ENCODE measurements around the gene FITM2.
"Not testable (repeated sequence)": the region's sequence is repeated elsewhere in the genome, so short reads cannot be mapped to it uniquely, and the experiment has no call there.

Gene FITM2

GRCh38 chr20:44314870-44315269 lies 3.9 kb upstream of the FITM2 start:
- Mint-ChIP-seq H3K27me3 (no peaks in the 10 kb centered on the region), H3K4me3 (no peak overlapping the region), H3K4me1 (peaks cover 12% of the 10 kb centered on the region), H3K27ac (no peak overlapping the region), H3K9me3 (no peaks in the 10 kb centered on the region), H3K36me3 (no peaks in the 10 kb centered on the region)
- DNase-seq (ENCODE audit: low spot score in 2 of 2) (no peak), ATAC-seq (ENCODE audit: low read depth) (no peak)

GRCh38 chr20:44309763-44310663 lies 989 bp downstream of the FITM2 start:
- H3K4me3 Mint-ChIP-seq, result peak overlapping the region; percentile 94
- ATAC-seq (ENCODE audit: low read depth) (no peak), DNase-seq (ENCODE audit: low spot score in 2 of 2) (no peak)
- H3K36me3 Mint-ChIP-seq, result peaks cover 6% of the 10 kb centered on the region
- no peaks in the 10 kb centered on the region for H3K9me3 Mint-ChIP-seq
- no peaks in the 10 kb centered on the region for H3K27me3 Mint-ChIP-seq
- peak overlapping the region; percentile 60 for H3K27ac Mint-ChIP-seq
- peaks cover 20% of the 10 kb centered on the region for H3K4me1 Mint-ChIP-seq

GRCh38 chr20:44306927-44307326 lies 4.1 kb downstream of the FITM2 start:
- Mint-ChIP-seq H3K9me3 (no peaks in the 10 kb centered on the region), H3K27me3 (no peaks in the 10 kb centered on the region), H3K4me3 (no peak overlapping the region)

GRCh38 chr20:44304383-44304782 lies 6.6 kb downstream of the FITM2 start:
- Mint-ChIP-seq H3K27ac (no peak overlapping the region), H3K36me3 (peaks cover 20% of the 10 kb centered on the region), H3K4me1 (peaks cover 3% of the 10 kb centered on the region), H3K27me3 (no peaks in the 10 kb centered on the region), H3K4me3 (no peak overlapping the region), H3K9me3 (no peaks in the 10 kb centered on the region)
- no peak for ATAC-seq (ENCODE audit: low read depth)
- no peak for DNase-seq (ENCODE audit: low spot score in 2 of 2)

More at GRCh38 chr20:44306927-44307326, 4.1 kb downstream of the FITM2 start:
- DNase-seq (ENCODE audit: low spot score in 2 of 2), result no peak
- ATAC-seq (ENCODE audit: low read depth), result no peak
- Mint-ChIP-seq H3K36me3 (peaks cover 9% of the 10 kb centered on the region), H3K27ac (no peak overlapping the region), H3K4me1 (peaks cover 20% of the 10 kb centered on the region)

GRCh38 chr20:44302736-44303135 lies 8.3 kb downstream of the FITM2 start:
- ATAC-seq (ENCODE audit: low read depth) (no peak), DNase-seq (ENCODE audit: low spot score in 2 of 2) (no peak)
- Mint-ChIP-seq H3K4me1 (peaks cover 2% of the 10 kb centered on the region), H3K27ac (no peak overlapping the region), H3K9me3 (no peaks in the 10 kb centered on the region), H3K36me3 (peaks cover 20% of the 10 kb centered on the region), H3K4me3 (no peak overlapping the region), H3K27me3 (no peaks in the 10 kb centered on the region)

GRCh38 chr20:44302026-44302669 lies 8.9 kb downstream of the FITM2 start:
- H3K4me3 Mint-ChIP-seq, result no peak overlapping the region
- no peaks in the 10 kb centered on the region for H3K9me3 Mint-ChIP-seq
- H3K27me3 Mint-ChIP-seq, result no peaks in the 10 kb centered on the region
- ATAC-seq (ENCODE audit: low read depth), result no peak
- no peak overlapping the region for H3K27ac Mint-ChIP-seq
- H3K36me3 Mint-ChIP-seq, result peaks cover 20% of the 10 kb centered on the region
- DNase-seq (ENCODE audit: low spot score in 2 of 2), result no peak
- peaks cover 2% of the 10 kb centered on the region for H3K4me1 Mint-ChIP-seq

GRCh38 chr20:44301285-44301684 lies 9.7 kb downstream of the FITM2 start:
- H3K27me3 Mint-ChIP-seq, result no peaks in the 10 kb centered on the region
- no peaks in the 10 kb centered on the region for H3K9me3 Mint-ChIP-seq
- H3K4me1 Mint-ChIP-seq, result no peaks in the 10 kb centered on the region
- ATAC-seq (ENCODE audit: low read depth) (no peak), DNase-seq (ENCODE audit: low spot score in 2 of 2) (no peak)
- no peak overlapping the region for H3K27ac Mint-ChIP-seq
- no peak overlapping the region for H3K4me3 Mint-ChIP-seq
- peaks cover 14% of the 10 kb centered on the region for H3K36me3 Mint-ChIP-seq

GRCh38 chr20:44299011-44299535 lies 11.9 kb downstream of the FITM2 start:
- ATAC-seq (ENCODE audit: low read depth); H3K27ac Mint-ChIP-seq; H3K27me3 Mint-ChIP-seq; H3K4me1 Mint-ChIP-seq; H3K4me3 Mint-ChIP-seq; DNase-seq (ENCODE audit: low spot score in 2 of 2); H3K9me3 Mint-ChIP-seq: not testable (repeated sequence)
- peaks cover 15% of the 10 kb centered on the region for H3K36me3 Mint-ChIP-seq

- Mint-ChIP-seq H3K27me3 (no peaks in the 10 kb centered on the region), H3K4me1 (no peaks in the 10 kb centered on the region), H3K4me3 (no peak overlapping the region), H3K36me3 (peaks cover 15% of the 10 kb centered on the region), H3K9me3 (no peaks in the 10 kb centered on the region), H3K27ac (no peak overlapping the region)
- no peak for ATAC-seq (ENCODE audit: low read depth)
- DNase-seq (ENCODE audit: low spot score in 2 of 2), result no peak
Observed at GRCh38 chr20:44297721-44298120, 13.3 kb downstream of the FITM2 start.

GRCh38 chr20:44296011-44296410 lies 15.0 kb downstream of the FITM2 start:
- peaks cover 14% of the 10 kb centered on the region for H3K36me3 Mint-ChIP-seq
- H3K4me1 Mint-ChIP-seq, result no peaks in the 10 kb centered on the region
- ATAC-seq (ENCODE audit: low read depth), result no peak
- H3K27ac Mint-ChIP-seq, result peak overlapping the region; percentile 79
- peaks cover 2% of the 10 kb centered on the region for H3K9me3 Mint-ChIP-seq
- H3K27me3 Mint-ChIP-seq, result no peaks in the 10 kb centered on the region
- H3K4me3 Mint-ChIP-seq, result no peak overlapping the region
- no peak for DNase-seq (ENCODE audit: low spot score in 2 of 2)

- H3K36me3 Mint-ChIP-seq, result peaks cover 28% of the 10 kb centered on the region
- peaks cover 2% of the 10 kb centered on the region for H3K9me3 Mint-ChIP-seq
- no peak for DNase-seq (ENCODE audit: low spot score in 2 of 2)
- no peaks in the 10 kb centered on the region for H3K27me3 Mint-ChIP-seq
- H3K4me3 Mint-ChIP-seq, result no peak overlapping the region
- H3K27ac Mint-ChIP-seq, result no peak overlapping the region
- no peak for ATAC-seq (ENCODE audit: low read depth)
- no peaks in the 10 kb centered on the region for H3K4me1 Mint-ChIP-seq
Observed at GRCh38 chr20:44291754-44292153, 19.2 kb downstream of the FITM2 start.

GRCh38 chr20:44288252-44288651 lies 22.8 kb downstream of the FITM2 start:
- Mint-ChIP-seq H3K27ac (no peak overlapping the region), H3K9me3 (peaks cover 2% of the 10 kb centered on the region)

GRCh38 chr20:44287272-44288097 lies 23.5 kb downstream of the FITM2 start:
- no peaks in the 10 kb centered on the region for H3K27me3 Mint-ChIP-seq
- DNase-seq (ENCODE audit: low spot score in 2 of 2) (no peak), ATAC-seq (ENCODE audit: low read depth) (no peak)
- no peaks in the 10 kb centered on the region for H3K4me1 Mint-ChIP-seq
- peaks cover 2% of the 10 kb centered on the region for H3K9me3 Mint-ChIP-seq
- H3K27ac Mint-ChIP-seq, result no peak overlapping the region
- H3K36me3 Mint-ChIP-seq, result peaks cover 24% of the 10 kb centered on the region
- no peak overlapping the region for H3K4me3 Mint-ChIP-seq

More at GRCh38 chr20:44288252-44288651, 22.8 kb downstream of the FITM2 start:
- Mint-ChIP-seq H3K27me3 (no peaks in the 10 kb centered on the region), H3K36me3 (peaks cover 24% of the 10 kb centered on the region), H3K4me1 (no peaks in the 10 kb centered on the region), H3K4me3 (no peak overlapping the region)
- no peak for DNase-seq (ENCODE audit: low spot score in 2 of 2)
- no peak for ATAC-seq (ENCODE audit: low read depth)

- Mint-ChIP-seq H3K27me3 (peaks cover 4% of the 10 kb centered on the region), H3K27ac (no peak overlapping the region), H3K36me3 (peaks cover 14% of the 10 kb centered on the region), H3K4me3 (no peak overlapping the region), H3K9me3 (no peaks in the 10 kb centered on the region), H3K4me1 (peaks cover 3% of the 10 kb centered on the region)
- DNase-seq (ENCODE audit: low spot score in 2 of 2), result no peak
- no peak for ATAC-seq (ENCODE audit: low read depth)
Observed at GRCh38 chr20:44284032-44284431, 27.0 kb downstream of the FITM2 start.
